Stimulated activated CD4-positive, alpha-beta T cell treated with anti-CD3 and anti-CD28 coated beads, Interleukin-1b, Interleukin-23, amount 100 ng/mL, for 4 hours (primary cell): Measurements from ENCODE around the gene EXOC6B.

Source experiments
- DNase-seq, 2 donors: peaks; one replicate each; pipeline ENCODE4 v3.0.0-alpha.2; 2020; ENCODE audit warnings: low read depth in 2 of 2

EXOC6B gene

GRCh38 chr2:72134997-72135800 is 690.6 kb downstream of the EXOC6B start:
- DNase-seq: no peak

DNA sequence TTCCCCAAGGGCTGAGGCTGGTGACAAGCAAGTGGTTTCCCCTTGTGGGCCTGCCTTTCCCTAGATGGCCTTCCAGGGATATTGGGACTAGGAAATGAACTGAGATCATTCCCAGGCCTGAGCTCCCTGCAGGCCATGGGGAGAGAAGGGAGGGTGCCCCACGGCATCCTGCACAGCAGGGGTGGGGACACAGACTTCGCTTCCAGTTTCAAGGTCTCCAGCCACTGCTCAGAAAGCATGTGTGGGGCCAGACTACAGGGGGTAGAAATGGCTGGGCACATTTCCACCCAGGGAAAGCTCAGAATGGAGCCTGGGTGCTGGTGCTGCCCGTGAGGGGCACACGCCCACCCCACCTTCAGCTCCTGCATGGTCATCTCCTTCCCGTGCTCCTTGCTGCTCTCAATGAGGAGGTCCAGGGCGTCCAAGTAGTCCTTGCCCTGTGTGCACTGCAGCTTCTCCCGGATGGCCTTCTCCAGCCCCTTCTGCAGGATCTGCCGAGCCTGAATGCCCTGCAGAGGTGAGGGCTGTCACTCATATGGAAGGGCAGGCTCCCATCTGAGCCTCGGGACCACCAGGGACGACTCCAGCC is 691.3 kb downstream of the EXOC6B start:
- DNase-seq: no peak

- DNase-seq: no peak
Observed at GRCh38 chr2:72133721-72134407, 692.0 kb downstream of the EXOC6B start.

GRCh38 chr2:72132981-72133720 is 692.7 kb downstream of the EXOC6B start:
- DNase-seq: no peak

- DNase-seq: no peak
Observed at GRCh38 chr2:72131916-72132841, 693.7 kb downstream of the EXOC6B start.

DNA sequence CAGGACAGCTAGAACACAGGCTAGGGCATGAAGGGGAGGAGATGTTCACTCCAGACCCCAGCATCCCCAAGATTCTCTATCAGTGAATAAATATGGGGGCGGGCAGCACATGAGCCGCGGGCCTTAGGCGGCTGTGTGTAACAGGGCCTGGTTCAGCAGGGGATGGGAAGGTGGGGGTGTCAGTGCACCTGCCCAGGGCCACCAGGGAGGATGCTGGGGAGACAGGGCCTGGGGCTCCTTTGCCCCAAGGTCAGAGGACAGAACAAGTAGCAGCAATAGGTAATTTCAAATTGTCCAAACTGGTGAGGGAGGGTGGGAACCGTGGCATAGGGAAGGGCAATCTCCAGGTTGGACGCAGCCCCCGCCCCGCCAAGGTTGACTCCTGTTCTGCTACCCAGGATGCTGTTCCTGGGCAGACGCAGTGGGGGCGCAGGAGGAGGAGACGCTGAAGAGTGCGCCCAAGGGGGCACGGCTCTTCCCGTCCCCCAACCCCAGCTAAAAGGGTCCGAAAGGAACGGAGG is 694.4 kb downstream of the EXOC6B start:
- DNase-seq: no peak

DNA sequence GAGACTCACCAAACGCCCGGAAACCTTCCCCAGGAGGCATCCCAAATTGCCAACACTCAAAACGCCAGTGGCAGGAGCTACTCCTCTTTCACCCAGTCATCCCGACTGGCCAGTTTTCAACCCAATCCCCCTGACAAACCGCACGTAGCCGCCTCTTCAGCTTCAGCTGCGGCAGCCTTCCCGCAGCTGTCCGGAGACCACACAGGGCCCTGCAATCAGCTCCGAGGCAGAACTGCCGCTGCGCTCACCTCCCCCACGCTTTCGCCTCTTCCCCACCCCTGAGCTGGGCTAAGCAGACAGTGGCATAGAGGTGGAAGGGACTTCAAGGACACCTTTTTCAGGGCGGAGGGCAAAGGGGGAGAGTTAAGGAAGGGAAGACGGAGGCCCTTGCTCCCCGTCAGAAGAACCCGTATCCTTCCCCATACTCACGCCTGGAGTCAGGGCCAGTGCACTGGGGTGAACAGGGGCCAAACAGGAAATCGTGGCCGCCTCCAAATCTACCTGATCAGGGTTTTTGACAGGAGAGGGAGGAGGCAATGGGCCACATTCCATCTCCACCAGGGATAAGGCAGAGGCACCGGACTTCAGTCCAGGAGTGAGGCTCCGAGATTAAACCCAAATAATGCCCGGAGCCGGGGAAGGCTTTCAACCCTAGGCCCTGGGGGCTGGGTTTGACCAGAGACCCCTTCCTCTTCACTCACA is 695.0 kb downstream of the EXOC6B start:
- DNase-seq: no peak

DNA sequence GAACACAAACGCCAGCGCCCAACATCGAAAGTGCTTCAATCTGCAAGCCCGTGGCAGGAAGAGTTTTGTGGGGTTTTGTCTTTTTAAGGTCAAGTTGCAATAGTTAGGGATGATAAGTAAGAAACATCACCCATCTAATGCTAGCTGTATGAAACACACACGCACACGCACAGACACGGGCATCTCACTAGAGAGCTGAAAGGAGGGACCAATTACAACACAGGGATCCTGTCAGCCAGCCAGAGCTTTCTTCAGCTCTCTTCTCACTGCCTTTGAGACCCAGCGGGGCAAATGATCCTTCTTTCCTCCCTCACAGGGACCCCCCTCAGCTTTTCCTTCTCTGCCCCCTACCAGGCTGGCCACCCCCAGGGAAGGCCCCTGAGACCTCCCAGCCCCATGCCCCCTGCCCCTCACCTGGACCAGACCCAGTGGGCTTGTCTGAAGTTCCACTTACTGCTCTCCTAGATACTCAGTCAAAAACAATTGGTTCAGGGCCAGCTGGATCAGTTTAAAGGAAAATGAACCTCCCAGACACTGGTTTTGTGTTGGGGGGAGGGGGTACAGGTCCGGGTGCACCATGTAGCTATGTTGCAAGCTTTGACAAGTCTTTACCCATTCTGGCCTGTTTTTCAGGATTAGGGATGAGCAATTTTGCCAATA is 696.0 kb downstream of the EXOC6B start:
- DNase-seq: no peak

DNA sequence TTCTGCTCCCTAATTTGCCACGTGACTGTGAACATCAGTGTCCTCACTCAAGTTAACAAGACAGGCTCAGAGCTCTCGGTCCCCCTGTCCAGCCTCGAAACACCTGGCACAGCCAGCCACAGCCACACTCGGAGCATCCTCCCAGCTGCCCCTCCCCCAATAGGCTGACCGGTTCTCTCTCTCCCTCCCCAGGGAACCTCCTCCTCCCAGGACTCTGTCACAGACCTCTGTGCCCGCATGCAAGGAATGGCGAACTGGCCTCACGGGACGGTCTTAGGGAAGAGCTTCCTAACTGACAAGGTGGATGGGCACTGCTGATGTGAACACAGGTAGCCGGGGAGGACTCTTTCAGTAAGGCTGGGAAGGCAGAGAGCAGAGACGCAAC is 697.0 kb downstream of the EXOC6B start:
- DNase-seq: no peak

DNA sequence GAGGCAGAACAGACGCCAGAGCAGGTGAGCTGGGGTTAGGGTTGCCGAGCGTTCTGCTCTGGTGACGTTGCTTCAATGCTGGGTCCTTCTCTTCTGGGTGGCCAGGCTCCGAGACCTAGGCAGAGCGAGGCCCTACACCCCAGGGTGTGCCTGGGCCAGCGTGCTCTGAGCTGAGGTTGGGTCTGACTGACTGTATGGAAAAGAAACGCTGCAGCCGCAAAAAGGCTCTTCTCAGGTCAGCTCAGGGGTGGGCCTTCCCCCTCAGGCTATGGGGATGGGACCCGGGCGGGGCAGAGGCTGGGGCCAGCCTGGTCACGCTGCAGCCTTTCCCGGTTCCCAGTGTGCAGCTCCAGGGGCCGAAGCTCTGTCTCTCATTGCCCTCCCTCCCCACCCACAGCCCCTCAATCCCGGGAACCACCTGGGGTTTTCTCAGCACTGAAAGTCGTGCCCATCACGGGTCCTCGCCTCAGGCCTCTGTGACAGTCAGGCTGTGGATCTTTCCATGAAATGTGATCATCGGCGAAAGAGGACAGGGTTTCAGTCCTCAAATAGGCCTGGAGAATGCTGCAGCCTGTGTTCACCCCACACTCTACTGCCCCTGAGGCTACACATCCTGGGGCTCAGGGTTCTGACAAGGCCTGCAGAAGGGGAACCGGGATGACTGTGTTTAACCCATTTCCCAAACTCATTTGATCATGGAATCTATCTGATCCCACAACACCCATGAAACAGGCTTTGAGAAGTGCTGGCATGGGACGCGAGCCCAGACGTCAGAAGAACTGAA is 697.6 kb downstream of the EXOC6B start:
- no peak for DNase-seq

- DNase-seq: no peak
Observed at GRCh38 chr2:72127401-72128058, 698.3 kb downstream of the EXOC6B start.

- no peak for DNase-seq
Observed at GRCh38 chr2:72126186-72127100, 699.4 kb downstream of the EXOC6B start.
